Motor neuron (in vitro differentiated cells): Measurements from ENCODE around the gene ARMH4. TPM values are rescaled to one million over a fixed set of nuclear protein-coding genes. Genes with fewer than 3 reads are reported as not detected.
"Not testable (repeated sequence)": the region's sequence is repeated elsewhere in the genome, so short reads cannot be mapped to it uniquely, and the experiment has no call there.

Experiments
- ATAC-seq, 8 experiments: fragments of 200-7000 bp; cut with Tn5 transposase; replicated peaks in 6 of 8; 2 replicates each; pipeline ENCODE4 v1.8.0; 2021; ENCODE audit warnings: mild to moderate bottlenecking in 8 of 8, moderate library complexity in 8 of 8
- H3K27ac ChIP-seq, 2 donors: fragments of 250-450 bp; sonication (Bioruptor Pico); 2 replicates each; pipeline ENCODE4 v1.9.0; 2021; ENCODE audit warnings: antibody characterized with exemption in 2 of 2, mild to moderate bottlenecking in 2 of 2, moderate library complexity in 1 of 2
- H3K4me1 ChIP-seq, 2 donors: fragments of 250-450 bp; sonication (Bioruptor Pico); replicated peaks in 1 of 2; 2 replicates each; pipeline ENCODE4 v1.6.1; 2021; ENCODE audit warnings: antibody characterized with exemption in 2 of 2, mild to moderate bottlenecking in 2 of 2, moderate library complexity in 1 of 2
- H3K4me3 ChIP-seq, 5 donors: fragments of 250-450 bp; sonication (Bioruptor Pico); 2 replicates each; pipeline ENCODE4 v1.9.0; 2021; ENCODE audit warnings: antibody characterized with exemption in 5 of 5, mild to moderate bottlenecking in 5 of 5, moderate library complexity in 4 of 5
- WGBS, 10 experiments: fragments of 450-650 bp; shearing (Covaris generic); methylation state at CpG; one replicate each; pipeline ENCODE4 v1.0.0; 2022; 5-methylcytosine and 5-hydroxymethylcytosine counted together
- in situ Hi-C, 9 experiments: fragments of 400-800 bp; cut with MboI; loops; one replicate each; pipeline ENCODE4 v1.15.0; 2021; ENCODE audit warnings: low sequenced_read_pairs in 9 of 9, low pct_unique_long_range_greater_than_20kb in 2 of 9; ENCODE audit not compliant: unreplicated experiment in 9 of 9
- total RNA-seq, 8 experiments: library from RNA; unstranded; fragments of 300-600 nt; gene quantifications; 2 replicates each; pipeline versions ENCODE4 v1.2.3 to v1.2.4, GENCODE V29; 2022

Gene ARMH4
- total RNA-seq, 8 experiments from 2014 or later, result 0.45 to 24.0 (median 15.3) TPM

- H3K4me1 ChIP-seq, result no peaks in the 10 kb centered on the region
- WGBS, 10 experiments, result 86 to 100% (median 93%) methylated on average over 1 to 10 of the region's 10 CpGs; no CpG with 5 or more reads in 1 of the 10 experiments
- ATAC-seq, result no peak
- no peak overlapping the region for H3K4me3 ChIP-seq
- in situ Hi-C loops, result no loop called here
- H3K27ac ChIP-seq, result no peak overlapping the region
These were observed 13.8 kb downstream of the ARMH4 start for GRCh38 chr14:58138031-58138713.

DNA sequence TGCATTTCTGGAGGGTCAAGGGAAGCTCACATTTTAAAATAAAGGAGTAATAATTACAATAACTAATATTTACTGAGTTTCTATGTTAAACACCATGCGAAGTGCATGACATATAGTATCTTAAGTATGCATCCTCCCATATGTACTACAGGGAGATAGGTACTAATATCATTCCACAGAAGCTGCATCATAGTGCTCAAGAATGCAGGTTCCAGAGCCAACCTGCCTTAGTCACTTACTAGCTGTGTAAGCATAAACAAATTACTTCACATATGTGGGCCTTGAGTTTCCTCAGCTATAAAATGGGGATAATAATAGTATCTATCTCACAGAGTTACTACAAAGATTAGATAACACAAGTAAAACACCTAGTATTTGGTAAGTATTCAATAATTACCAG lies 18.3 kb downstream of the ARMH4 start:
- 17 to 100% (median 67%) methylated on average over 1 of the region's 1 CpG; no CpG with 5 or more reads in 3 of the 10 experiments for WGBS, 10 experiments
- peak in 1 of 8 experiments; percentile 20 for ATAC-seq
- in situ Hi-C loops, result no loop called here
- Histone ChIP-seq H3K27ac (no peak overlapping the region), H3K4me1 (no peaks in the 10 kb centered on the region), H3K4me3 (no peak overlapping the region)

DNA sequence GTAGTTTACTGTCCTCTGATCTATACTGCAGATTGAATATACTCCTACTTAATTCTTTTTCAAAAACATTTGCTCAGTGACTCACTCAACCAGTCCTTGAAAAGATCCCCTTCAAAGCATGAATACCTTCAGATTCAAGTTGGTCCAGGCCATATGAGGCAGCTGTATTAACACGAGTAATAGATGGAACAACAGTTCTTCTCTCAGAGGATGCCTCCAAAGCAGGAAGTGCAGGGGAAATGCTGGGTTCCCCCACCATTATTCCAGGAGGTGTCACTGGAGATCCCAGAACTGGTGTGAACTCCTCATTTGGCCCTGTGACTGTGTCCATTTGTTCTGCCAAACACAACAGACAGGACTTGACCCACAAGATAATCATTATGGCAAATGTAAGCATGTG lies 20.6 kb downstream of the ARMH4 start:
- in situ Hi-C loops, result no loop called here
- H3K4me1 ChIP-seq, result no peaks in the 10 kb centered on the region
- 17 to 100% (median 71%) methylated on average over 1 of the region's 1 CpG; no CpG with 5 or more reads in 3 of the 10 experiments for WGBS, 10 experiments
- no peak overlapping the region for H3K27ac ChIP-seq
- no peak overlapping the region for H3K4me3 ChIP-seq
- ATAC-seq, result no peak

- 29 to 100% (median 92%) methylated on average over 1 to 4 of the region's 4 CpGs; no CpG with 5 or more reads in 1 of the 10 experiments for WGBS, 10 experiments
- Histone ChIP-seq H3K4me1 (no peaks in the 10 kb centered on the region), H3K27ac (no peak overlapping the region), H3K4me3 (no peak overlapping the region)
- in situ Hi-C loops, result no loop called here
- ATAC-seq, result no peak
These were observed 21.8 kb downstream of the ARMH4 start for GRCh38 chr14:58130116-58130782.

GRCh38 chr14:58129208-58129607 lies 22.8 kb downstream of the ARMH4 start:
- Histone ChIP-seq H3K4me3 (no peak overlapping the region), H3K4me1 (no peaks in the 10 kb centered on the region), H3K27ac (no peak overlapping the region)
- in situ Hi-C loops, result no loop called here
- ATAC-seq, result no peak
- WGBS, 10 experiments, result 73 to 97% (median 90%) methylated on average over 2 to 4 of the region's 4 CpGs

DNA sequence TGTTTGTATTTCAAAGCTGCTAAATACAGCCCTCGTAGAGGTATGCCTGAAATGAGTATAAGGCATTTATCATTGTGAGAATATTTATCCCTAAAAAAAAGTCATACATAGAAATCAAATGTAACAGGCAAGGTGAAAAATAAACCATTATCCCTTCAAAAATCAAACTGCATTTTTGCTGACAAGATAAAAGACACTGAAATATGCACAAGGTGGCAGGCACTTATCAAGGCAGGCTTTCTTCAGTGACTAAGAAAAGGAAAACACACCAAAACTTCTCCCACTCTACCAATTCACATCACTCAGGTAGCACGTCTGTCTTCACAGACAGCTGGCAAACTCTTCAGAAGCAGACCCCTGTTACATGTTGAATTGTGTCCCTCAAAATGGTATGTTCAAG lies 23.6 kb downstream of the ARMH4 start:
- in situ Hi-C loops, result no loop called here
- no peaks in the 10 kb centered on the region for H3K4me1 ChIP-seq
- H3K27ac ChIP-seq, result no peak overlapping the region
- H3K4me3 ChIP-seq, result no peak overlapping the region
- ATAC-seq, result no peak
- 25 to 100% (median 86%) methylated on average over 1 to 2 of the region's 2 CpGs for WGBS, 10 experiments

- WGBS, 10 experiments, result 60 to 100% (median 92%) methylated on average over 1 to 3 of the region's 6 CpGs; no CpG with 5 or more reads in 3 of the 10 experiments
- H3K27ac ChIP-seq, ATAC-seq, H3K4me1 ChIP-seq, H3K4me3 ChIP-seq, in situ Hi-C loops: not testable (repeated sequence)
These were observed 29.5 kb downstream of the ARMH4 start for GRCh38 chr14:58122546-58122945.

DNA sequence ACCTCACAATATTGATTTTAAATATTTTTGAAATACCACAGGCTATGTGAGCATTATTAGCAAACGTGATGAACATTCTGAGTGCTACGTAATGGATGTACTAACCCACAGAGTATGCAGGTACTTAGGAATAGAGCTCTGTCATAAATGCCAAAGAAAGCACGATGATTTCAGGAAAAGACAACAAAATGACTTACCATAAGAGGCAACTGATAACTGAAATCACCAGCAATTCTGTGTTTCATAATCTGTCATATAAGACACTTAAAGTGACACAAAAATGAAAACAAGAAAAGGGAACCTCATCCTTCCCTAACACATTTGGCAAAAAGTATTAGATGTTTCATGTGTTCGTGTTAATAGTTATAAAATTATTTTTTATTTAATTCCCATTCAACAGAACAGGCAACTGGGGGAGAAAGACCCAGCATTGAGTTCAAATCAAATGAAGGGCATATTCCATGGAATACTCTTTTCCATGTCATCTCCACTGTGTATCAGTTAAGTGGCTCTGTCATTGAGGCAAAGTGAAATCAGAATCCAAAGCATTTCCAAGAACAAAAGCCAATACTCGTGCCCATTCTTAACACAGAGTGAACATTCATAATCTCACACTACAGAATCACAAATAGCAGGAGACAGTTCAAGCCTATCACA lies 30.4 kb downstream of the ARMH4 start:
- no peak overlapping the region for H3K27ac ChIP-seq
- H3K4me1 ChIP-seq, result no peaks in the 10 kb centered on the region
- no peak overlapping the region for H3K4me3 ChIP-seq
- 44 to 100% (median 76%) methylated on average over 2 to 5 of the region's 5 CpGs for WGBS, 10 experiments
- in situ Hi-C loops, result no loop called here
- ATAC-seq, result no peak

DNA sequence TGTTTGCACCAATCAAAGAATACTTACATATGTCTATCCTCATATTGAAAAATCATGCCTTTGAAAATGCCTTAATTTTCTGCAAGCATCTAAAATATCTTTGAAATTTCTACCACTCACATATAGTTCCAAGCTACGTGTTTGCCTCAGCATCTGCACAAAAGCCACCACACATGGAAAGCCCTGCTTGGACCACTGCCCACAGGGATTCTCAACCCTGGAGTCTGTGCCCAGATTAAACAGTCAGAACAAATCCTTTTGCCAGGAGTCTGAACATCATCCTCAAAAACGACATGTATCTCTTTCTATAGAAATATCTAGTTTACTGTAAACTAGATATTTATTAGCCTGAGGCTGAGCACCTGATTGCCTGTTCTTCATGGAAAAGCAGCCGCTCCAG lies 32.6 kb downstream of the ARMH4 start:
- no peak overlapping the region for H3K27ac ChIP-seq
- H3K4me1 ChIP-seq, result no peaks in the 10 kb centered on the region
- no peak overlapping the region for H3K4me3 ChIP-seq
- WGBS, 10 experiments, result 0 to 100% (median 74%) methylated on average over 1 to 3 of the region's 3 CpGs; no CpG with 5 or more reads in 1 of the 10 experiments
- in situ Hi-C loops, result no loop called here
- no peak for ATAC-seq

DNA sequence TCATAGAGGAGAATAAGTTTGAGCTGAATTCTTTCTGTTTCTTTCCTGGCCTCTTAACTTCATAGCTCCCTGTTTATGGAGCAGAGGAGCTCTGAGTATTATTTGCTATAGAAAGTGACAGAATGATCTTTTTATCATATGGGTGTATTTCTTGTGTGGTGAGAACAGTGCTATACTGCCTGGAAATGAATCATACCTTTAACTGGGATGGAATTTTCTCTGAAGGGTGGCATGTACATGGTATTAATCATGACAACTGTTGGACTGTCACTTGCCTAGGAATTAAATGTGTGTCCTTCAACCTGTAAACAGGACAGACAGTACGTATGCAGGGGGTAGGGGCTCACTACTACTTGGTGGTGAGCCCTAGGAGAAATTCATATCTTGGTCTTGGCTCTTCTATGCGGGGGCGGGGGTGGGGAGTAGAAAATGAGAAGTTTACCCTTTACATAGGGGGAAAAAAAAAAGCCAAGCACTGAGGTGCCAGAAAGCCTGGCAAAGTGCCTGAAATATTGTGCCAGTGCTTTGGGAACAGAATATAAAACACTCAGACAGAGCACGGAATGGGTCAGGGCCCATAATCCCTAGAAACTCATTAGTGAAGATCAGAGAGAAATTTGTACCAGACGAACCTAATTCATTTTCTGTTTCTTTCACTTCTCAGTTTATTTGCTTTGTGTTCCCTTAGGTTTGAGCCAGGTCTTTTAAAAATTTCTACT lies 33.8 kb downstream of the ARMH4 start:
- H3K27ac ChIP-seq, result no peak overlapping the region
- H3K4me3 ChIP-seq, result no peak overlapping the region
- WGBS, 10 experiments, result 0 to 88% (median 70%) methylated on average over 1 to 3 of the region's 5 CpGs; no CpG with 5 or more reads in 4 of the 10 experiments
- in situ Hi-C loops, result no loop called here
- H3K4me1 ChIP-seq, result no peaks in the 10 kb centered on the region
- ATAC-seq, result no peak

DNA sequence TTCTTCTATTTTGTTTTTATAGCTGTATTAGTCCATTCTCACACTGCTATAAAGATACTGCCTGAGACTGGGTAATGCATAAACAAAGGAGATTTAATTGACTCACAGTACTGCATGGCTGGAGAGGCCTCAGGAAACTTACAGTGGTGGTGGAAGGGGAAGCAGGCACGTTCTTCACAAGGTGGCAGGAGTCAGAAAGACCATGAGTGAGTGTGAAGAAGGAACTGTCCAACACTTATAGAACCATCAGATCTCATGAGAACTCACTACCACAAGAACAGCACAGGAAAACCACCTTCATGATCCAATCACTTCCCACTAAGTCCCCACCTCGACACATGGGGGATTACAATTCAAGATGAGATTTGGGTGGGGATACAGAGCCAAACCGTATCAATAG lies 42.3 kb downstream of the ARMH4 start:
- Histone ChIP-seq H3K4me1 (no peaks in the 10 kb centered on the region), H3K4me3 (no peak overlapping the region), H3K27ac (no peak overlapping the region)
- no peak for ATAC-seq
- in situ Hi-C loops, result loop anchor here in 1 of 9 experiments (10.0 kb wide), 1 partner anchor 55 kb away; no protein-coding TSS in a partner anchor
- WGBS, 10 experiments, result 20 to 94% (median 45%) methylated on average over 1 to 3 of the region's 3 CpGs; no CpG with 5 or more reads in 2 of the 10 experiments

GRCh38 chr14:58108717-58109116 lies 43.3 kb downstream of the ARMH4 start:
- peak in 1 of 8 experiments; percentile 20 for ATAC-seq
- in situ Hi-C loops, result loop anchor here in 1 of 9 experiments (10.0 kb wide), 1 partner anchor 56 kb away; no protein-coding TSS in a partner anchor
- no peaks in the 10 kb centered on the region for H3K4me1 ChIP-seq
- H3K27ac ChIP-seq, result no peak overlapping the region
- WGBS, 10 experiments, result 54 to 100% (median 89%) methylated on average over 1 of the region's 1 CpG; no CpG with 5 or more reads in 1 of the 10 experiments
- H3K4me3 ChIP-seq, result no peak overlapping the region
